Right lobe of liver (tissue), 4 donors: ENCODE measurements around the gene STOX2.

Experiments used
- CTCF ChIP-seq, 4 donors: fragments of 200-600 bp in 3 of 4; fragments of 450-650 bp in 1 of 4; IDR thresholded peaks; one replicate each; pipeline versions ENCODE4 v1.5.1 to v1.8.0; 2016 to 2022; ENCODE audit warnings: antibody characterized with exemption in 4 of 4, mild to moderate bottlenecking in 2 of 4
- POLR2A ChIP-seq: fragments of 450-650 bp; IDR thresholded peaks from one replicate; pipeline ENCODE4 v1.6.1; 2017; ENCODE audit warnings: antibody characterized with exemption, mild to moderate bottlenecking
- donor health status: DM: no; HTN: no; CAD: no.
- donor health status: DM: no; HTN: no; CAD: no.
- donor health status: DM: no; HTN: yes; CAD: no.

- no peak for TF ChIP-seq CTCF (IDR thresholded peaks at IDR 0.05)
- no peak for TF ChIP-seq POLR2A
Observed at GRCh38 chr4:183961795-183962194, 56.7 kb downstream of the STOX2 start.
